Measurements from ENCODE around the gene FAM89B. TPM values are rescaled to one million over a fixed set of nuclear protein-coding genes. Genes with fewer than 3 reads are reported as not detected.

The FAM89B gene
- total RNA-seq, 1 donor = 55.5 TPM

- no peak for DNase-seq (ENCODE audit: low read depth in 2 of 3, low spot score in 2 of 3)
Observed at GRCh38 chr11:65586676-65587075, 14.3 kb downstream of the FAM89B start.

GRCh38 chr11:65588199-65589054, 16.1 kb downstream of the FAM89B start:
- DNase-seq (ENCODE audit: low read depth in 2 of 3, low spot score in 2 of 3) = peak in 2 of 3 donors; percentile 72 to 82

- peak in 2 of 3 donors; percentile 71 to 72 for DNase-seq (ENCODE audit: low read depth in 2 of 3, low spot score in 2 of 3)
Observed at GRCh38 chr11:65589444-65590239, 17.3 kb downstream of the FAM89B start.

- DNase-seq (ENCODE audit: low read depth in 2 of 3, low spot score in 2 of 3) = no peak
Observed at GRCh38 chr11:65590240-65590738, 18.0 kb downstream of the FAM89B start.

GRCh38 chr11:65591939-65592857, 19.9 kb downstream of the FAM89B start:
- no peak for DNase-seq (ENCODE audit: low read depth in 2 of 3, low spot score in 2 of 3)

- DNase-seq (ENCODE audit: low read depth in 2 of 3, low spot score in 2 of 3) = no peak
Observed at GRCh38 chr11:65592858-65593517, 20.6 kb downstream of the FAM89B start.

- DNase-seq (ENCODE audit: low read depth in 2 of 3, low spot score in 2 of 3) = peak in 1 of 3 donors; percentile 53
Observed at GRCh38 chr11:65593518-65594414, 21.4 kb downstream of the FAM89B start.

- no peak for DNase-seq (ENCODE audit: low read depth in 2 of 3, low spot score in 2 of 3)
Observed at GRCh38 chr11:65595131-65595530, 22.8 kb downstream of the FAM89B start.

GRCh38 chr11:65595543-65596281, 23.4 kb downstream of the FAM89B start, which contains the start of gene KCNK7:
KCNK7 (minus strand) TSS chr11:65595800; CDS start chr11:65595772, 28 bp downstream.
- no peak for DNase-seq (ENCODE audit: low read depth in 2 of 3, low spot score in 2 of 3)

GRCh38 chr11:65596520-65596919, 24.2 kb downstream of the FAM89B start:
- DNase-seq (ENCODE audit: low read depth in 2 of 3, low spot score in 2 of 3) = no peak

GRCh38 chr11:65598258-65598699, 25.9 kb downstream of the FAM89B start:
- no peak for DNase-seq (ENCODE audit: low read depth in 2 of 3, low spot score in 2 of 3)

- DNase-seq (ENCODE audit: low read depth in 2 of 3, low spot score in 2 of 3) = no peak
Observed at GRCh38 chr11:65599216-65599954, 27.0 kb downstream of the FAM89B start.

- no peak for DNase-seq (ENCODE audit: low read depth in 2 of 3, low spot score in 2 of 3)
Observed at GRCh38 chr11:65599955-65600246, 27.6 kb downstream of the FAM89B start.

- no peak for DNase-seq (ENCODE audit: low read depth in 2 of 3, low spot score in 2 of 3)
Observed at GRCh38 chr11:65604258-65604657, 31.9 kb downstream of the FAM89B start.

- no peak for DNase-seq (ENCODE audit: low read depth in 2 of 3, low spot score in 2 of 3)
Observed at GRCh38 chr11:65606876-65607613, 34.7 kb downstream of the FAM89B start.

GRCh38 chr11:65607614-65608426, 35.5 kb downstream of the FAM89B start:
- no peak for DNase-seq (ENCODE audit: low read depth in 2 of 3, low spot score in 2 of 3)
